Measurements from ENCODE around the gene TPPP. TPM values are rescaled to one million over a fixed set of nuclear protein-coding genes. Genes with fewer than 3 reads are reported as not detected.

Gene TPPP
- total and polyA plus RNA-seq, 9 donors, result 1.1 to 8.8 (median 2.3) TPM

DNA sequence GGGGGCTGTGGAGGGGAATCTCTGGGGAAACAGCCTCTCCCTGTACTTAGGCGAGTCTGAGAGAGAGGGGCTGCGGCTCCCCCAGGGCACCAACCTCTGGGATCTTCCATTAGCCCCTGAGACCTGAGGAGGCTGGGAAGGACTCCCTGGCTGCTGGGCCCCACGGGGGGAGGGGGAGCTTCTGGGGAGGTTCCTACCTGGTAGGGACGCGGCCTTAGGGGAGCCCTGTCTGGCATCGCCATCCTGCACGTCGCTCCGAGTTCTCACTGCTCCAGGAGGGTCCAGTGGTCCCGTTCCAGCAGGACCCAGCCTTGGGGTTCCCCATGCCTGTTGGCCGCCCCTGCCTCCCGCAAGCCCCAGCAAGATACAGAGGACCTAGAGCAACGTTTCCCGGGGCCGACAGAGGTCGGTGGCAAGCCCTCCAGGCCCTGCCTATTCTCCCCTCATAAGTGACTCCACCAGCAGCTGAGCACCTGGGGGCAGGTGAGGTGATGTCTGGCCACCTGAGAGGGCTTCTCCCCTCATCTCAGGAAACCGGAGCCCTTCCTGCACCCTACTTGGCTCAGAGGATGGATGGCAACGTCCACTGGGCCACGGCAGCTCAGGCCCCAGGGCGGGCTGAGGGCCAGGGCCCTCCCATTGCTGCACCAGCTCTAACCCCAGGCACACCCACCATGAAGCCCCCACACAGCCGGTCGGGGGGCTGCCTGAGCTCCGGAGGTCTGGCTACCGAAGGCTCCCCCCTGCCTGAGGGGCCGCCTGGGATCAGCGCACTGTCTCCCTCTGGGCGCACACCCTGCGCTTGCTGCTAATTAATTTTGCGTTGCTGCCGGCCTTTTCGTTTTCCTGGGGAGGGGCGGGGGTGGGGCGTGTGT is 22.5 kb downstream of the TPPP start:
- Histone ChIP-seq H3K27ac (no peak overlapping the region), H3K4me1 (ENCODE audit: insufficient read depth) (peaks cover 33% of the 10 kb centered on the region)
- DNase-seq, result no peak

DNA sequence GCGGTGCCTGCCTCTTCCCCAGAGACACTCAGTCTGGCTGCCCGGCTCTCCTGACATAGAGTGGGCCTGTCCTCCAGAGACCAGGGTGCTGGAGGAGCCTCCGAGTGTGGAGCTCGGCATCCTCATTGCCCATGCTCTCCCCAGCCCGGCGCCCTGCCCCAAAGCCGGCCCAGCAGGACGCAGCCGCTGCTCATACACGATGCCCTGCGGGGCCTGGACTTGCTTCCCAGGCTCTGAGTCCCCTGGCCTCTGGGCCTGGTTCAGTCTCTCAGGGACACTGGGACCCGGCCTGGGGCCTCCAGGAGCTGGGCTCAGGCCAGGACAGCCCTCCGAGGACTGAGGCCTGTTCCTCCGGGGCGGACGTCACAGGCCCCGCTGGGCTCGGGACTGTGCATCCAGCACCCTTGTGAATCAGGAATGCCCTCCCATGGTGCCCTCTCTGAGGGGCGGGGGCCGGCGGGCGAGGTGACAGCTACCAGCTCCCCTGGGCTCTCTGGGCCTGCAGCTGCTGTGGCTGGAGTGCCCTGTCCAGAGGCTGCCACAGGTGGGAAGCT is 23.2 kb downstream of the TPPP start:
- 81 to 91% (median 83%) methylated on average over 14 to 22 of the region's 22 CpGs for WGBS, 3 donors
- no peak overlapping the region for H3K27ac ChIP-seq
- no peaks in the 10 kb centered on the region for H3K36me3 ChIP-seq
- H3K9me3 ChIP-seq, result no peaks in the 10 kb centered on the region
- H3K4me3 ChIP-seq, result no peak overlapping the region
- H3K27me3 ChIP-seq, result no peaks in the 10 kb centered on the region
- TF ChIP-seq EP300 (IDR thresholded peaks at IDR 0.05), result no peak
- H3K4me1 ChIP-seq (ENCODE audit: insufficient read depth), result peaks cover 32% of the 10 kb centered on the region
- peak in 1 of 5 donors; percentile 40 for DNase-seq
- intact Hi-C loops (cut with DNase I), result loop anchor here (2.0 to 10.0 kb wide), 5 partner anchors 222 to 495 kb away; partner anchors contain the start of genes BRD9 (in 2 of the 4) and TRIP13 (in 2 of the 4)

More for the DNA sequence above, 22.5 kb downstream of the TPPP start:
- no peak overlapping the region for H3K4me3 ChIP-seq
- H3K27me3 ChIP-seq, result no peaks in the 10 kb centered on the region
- H3K9me3 ChIP-seq, result no peaks in the 10 kb centered on the region
- H3K36me3 ChIP-seq, result no peaks in the 10 kb centered on the region
- no peak for TF ChIP-seq POLR2A (IDR thresholded peaks at IDR 0.05)
- no peak for TF ChIP-seq EP300 (IDR thresholded peaks at IDR 0.05)
- TF ChIP-seq, protein P1, sequence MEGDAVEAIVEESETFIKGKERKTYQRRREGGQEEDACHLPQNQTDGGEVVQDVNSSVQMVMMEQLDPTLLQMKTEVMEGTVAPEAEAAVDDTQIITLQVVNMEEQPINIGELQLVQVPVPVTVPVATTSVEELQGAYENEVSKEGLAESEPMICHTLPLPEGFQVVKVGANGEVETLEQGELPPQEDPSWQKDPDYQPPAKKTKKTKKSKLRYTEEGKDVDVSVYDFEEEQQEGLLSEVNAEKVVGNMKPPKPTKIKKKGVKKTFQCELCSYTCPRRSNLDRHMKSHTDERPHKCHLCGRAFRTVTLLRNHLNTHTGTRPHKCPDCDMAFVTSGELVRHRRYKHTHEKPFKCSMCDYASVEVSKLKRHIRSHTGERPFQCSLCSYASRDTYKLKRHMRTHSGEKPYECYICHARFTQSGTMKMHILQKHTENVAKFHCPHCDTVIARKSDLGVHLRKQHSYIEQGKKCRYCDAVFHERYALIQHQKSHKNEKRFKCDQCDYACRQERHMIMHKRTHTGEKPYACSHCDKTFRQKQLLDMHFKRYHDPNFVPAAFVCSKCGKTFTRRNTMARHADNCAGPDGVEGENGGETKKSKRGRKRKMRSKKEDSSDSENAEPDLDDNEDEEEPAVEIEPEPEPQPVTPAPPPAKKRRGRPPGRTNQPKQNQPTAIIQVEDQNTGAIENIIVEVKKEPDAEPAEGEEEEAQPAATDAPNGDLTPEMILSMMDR (IDR thresholded peaks at IDR 0.05), result no peak
- intact Hi-C loops (cut with DNase I), result loop anchor here (2.0 to 10.0 kb wide), 5 partner anchors 222 to 494 kb away; partner anchors contain the start of genes BRD9 (in 2 of the 4) and TRIP13 (in 2 of the 4)
- WGBS, 3 donors, result 49 to 63% (median 53%) methylated on average over 21 to 33 of the region's 33 CpGs

DNA sequence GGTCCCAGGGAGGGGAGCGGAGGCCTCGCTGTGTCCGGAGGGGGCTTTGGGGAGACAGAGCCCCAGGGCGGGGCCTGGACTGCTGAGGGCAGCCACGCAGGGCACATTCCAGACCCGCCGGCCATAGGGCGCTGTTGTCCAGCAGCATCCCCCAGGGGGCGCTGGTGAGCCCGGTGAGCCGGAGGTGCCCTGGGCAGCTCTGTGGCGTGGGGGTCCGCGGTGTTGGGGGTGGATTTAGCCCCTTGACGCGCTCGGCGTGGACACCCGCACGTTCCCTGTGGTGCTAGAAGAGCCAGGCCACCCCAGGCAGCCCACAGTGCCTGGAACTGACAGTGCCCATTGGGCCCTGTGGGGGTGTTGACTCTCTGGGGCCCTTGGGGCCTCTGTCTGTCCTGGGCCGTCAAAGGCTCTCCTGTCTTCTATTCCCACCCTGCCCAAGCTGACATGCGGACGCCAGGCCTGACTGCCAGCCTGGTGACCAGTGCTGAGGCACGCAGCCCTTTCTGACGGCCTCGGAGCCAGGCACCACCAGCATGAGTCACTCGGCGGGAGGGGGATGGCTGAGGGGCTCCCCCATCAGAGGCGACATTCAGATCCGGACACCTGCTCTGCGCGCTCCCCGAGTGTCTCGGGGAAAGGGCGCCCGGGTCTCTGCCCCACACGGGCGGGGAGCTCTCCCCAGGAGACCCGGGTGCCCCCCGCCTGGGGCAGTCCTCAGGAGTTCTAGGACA is 23.9 kb downstream of the TPPP start:
- Histone ChIP-seq H3K27ac (no peak overlapping the region), H3K27me3 (no peaks in the 10 kb centered on the region), H3K4me3 (no peak overlapping the region), H3K4me1 (ENCODE audit: insufficient read depth) (peaks cover 27% of the 10 kb centered on the region), H3K36me3 (no peaks in the 10 kb centered on the region), H3K9me3 (no peaks in the 10 kb centered on the region)
- no peak for TF ChIP-seq EP300 (IDR thresholded peaks at IDR 0.05)
- TF ChIP-seq, protein P1 (IDR thresholded peaks at IDR 0.05), result peak in 2 of 3 donors; percentile 27 to 37
- intact Hi-C loops (cut with DNase I), result no loop called here
- WGBS, 3 donors, result 52 to 82% (median 60%) methylated on average over 21 to 40 of the region's 40 CpGs
- DNase-seq, result peak in 2 of 5 donors; percentile 46 to 66

- H3K27ac ChIP-seq, result no peak overlapping the region
- no peak for DNase-seq
- intact Hi-C loops (cut with DNase I), result no loop called here
These were observed 24.7 kb downstream of the TPPP start for GRCh38 chr5:668283-668995.

More at GRCh38 chr5:668283-668995, 24.7 kb downstream of the TPPP start:
- no peaks in the 10 kb centered on the region for H3K9me3 ChIP-seq
- peaks cover 21% of the 10 kb centered on the region for H3K4me1 ChIP-seq (ENCODE audit: insufficient read depth)
- H3K27me3 ChIP-seq, result no peaks in the 10 kb centered on the region
- no peaks in the 10 kb centered on the region for H3K36me3 ChIP-seq
- H3K4me3 ChIP-seq, result no peak overlapping the region
- 79 to 84% (median 82%) methylated on average over 43 to 44 of the region's 44 CpGs for WGBS, 3 donors
- TF ChIP-seq, protein P1 (IDR thresholded peaks at IDR 0.05), result no peak

All from ovary (tissue), 9 donors.